Measurements from ENCODE around the gene FAM25G.

GRCh38 chr10:47451273-47451997, 40.1 kb downstream of the FAM25G start:
- TF ChIP-seq TCF7L2 (IDR thresholded peaks at IDR 0.05; ENCODE audit: borderline replicate concordance, extremely low read depth, insufficient read depth, insufficient read length), result no peak
- TF ChIP-seq POLR2A (IDR thresholded peaks at IDR 0.05; ENCODE audit: borderline replicate concordance, extremely low read depth, insufficient read depth, insufficient read length), result no peak
